Kidney (tissue), 14 donors: ENCODE data around the gene MCFD2. TPM values are rescaled to one million over a fixed set of nuclear protein-coding genes. Genes with fewer than 3 reads are reported as not detected.

ENCODE experiments used
- DNase-seq, 5 donors: peaks; one replicate each; pipeline ENCODE4 v3.0.0-alpha.2; 2013 to 2020
- FAIRE-seq: peaks from 2 replicates; lab custom pipeline; 2012; peaks lifted over from hg19 to GRCh38; lab: Jason Lieb, UNC
- H3K27ac ChIP-seq, 2 donors: one replicate each; pipeline ENCODE4 v1.7.0; 2013; ENCODE audit warnings: low read depth in 2 of 2, low read length in 2 of 2, inconsistent platforms in 1 of 2
- H3K27me3 ChIP-seq: one replicate; pipeline ENCODE4 v1.7.1; 2013; ENCODE audit warnings: low read length, inconsistent platforms; ENCODE audit not compliant: control insufficient read depth, insufficient read depth
- H3K36me3 ChIP-seq, 3 donors: one replicate each; pipeline versions ENCODE4 v1.7.0 to v1.7.1; 2013; ENCODE audit warnings: low read length in 3 of 3, control low read depth in 1 of 3, inconsistent platforms in 1 of 3; ENCODE audit not compliant: insufficient read depth in 3 of 3, control insufficient read depth in 2 of 3
- H3K4me1 ChIP-seq, 3 donors: one replicate each; pipeline versions ENCODE4 v1.7.0 to v1.7.1; 2013; ENCODE audit warnings: low read length in 3 of 3, inconsistent platforms in 1 of 3, low read depth in 1 of 3; ENCODE audit not compliant: control insufficient read depth in 2 of 3, insufficient read depth in 2 of 3
- H3K4me3 ChIP-seq, 3 donors: one replicate each; pipeline versions ENCODE4 v1.7.0 to v1.8.1; 2013; ENCODE audit warnings: low read length in 3 of 3, control low read depth in 1 of 3, inconsistent platforms in 1 of 3
- H3K9ac ChIP-seq, 3 donors: one replicate each; pipeline versions ENCODE4 v1.7.0 to v1.7.1; 2013; ENCODE audit warnings: low read length in 3 of 3, control low read depth in 1 of 3, inconsistent platforms in 1 of 3
- H3K9me3 ChIP-seq, 3 donors: one replicate each; pipeline versions ENCODE4 v1.7.0 to v1.7.1; 2013; ENCODE audit warnings: low read length in 3 of 3, control low read depth in 1 of 3, inconsistent platforms in 1 of 3; ENCODE audit not compliant: control insufficient read depth in 2 of 3, insufficient read depth in 1 of 3
- intact Hi-C: fragments of 100-400 bp; cut with DNase I; formaldehyde crosslinking; loops from one replicate; pipeline ENCODE4 v1.11.1; 2022
- polyA plus RNA-seq: library from polyadenylated mRNA; stranded (reverse); fragments of 350-450 nt; fragmentation: Illumina TruSeq; extraction: RNeasy Lipid Tissue Mini Kit (QIAGEN cat#74804); gene quantifications from one replicate; pipeline ENCODE4 v1.2.3, GENCODE V29; 2014; ENCODE audit warnings: low read depth, low replicate concordance; ENCODE audit not compliant: insufficient read depth
- total RNA-seq: library from RNA; stranded (reverse); fragmentation: NEBNext Ultra II Directional; extraction: Animal tissue kit (Norgen Biotek cat#: 25700); gene quantifications from one replicate; pipeline ENCODE4 v1.2.1, GENCODE V29; 2021
- TF ChIP-seq, protein P1 (sequence below): IDR thresholded peaks from 3 replicates; pipeline ENCODE4 v1.5.1; 2012; ENCODE audit warnings: mild to moderate bottlenecking, moderate library complexity, borderline replicate concordance; ENCODE audit not compliant: insufficient read depth; ENCODE audit errors: extremely low read depth
- donor health status: control.
- donor health status: control.
- donor health status: control.
- donor health status: control.
- donor health status: control.
- donor health status: DM: yes; HTN: yes; CAD: no.
- donor health status: Normal renal cell carcinoma (clear cell type).

The MCFD2 gene
- total and polyA plus RNA-seq, 2 donors from 2014 or later: 42.2 to 86.6 TPM

DNA sequence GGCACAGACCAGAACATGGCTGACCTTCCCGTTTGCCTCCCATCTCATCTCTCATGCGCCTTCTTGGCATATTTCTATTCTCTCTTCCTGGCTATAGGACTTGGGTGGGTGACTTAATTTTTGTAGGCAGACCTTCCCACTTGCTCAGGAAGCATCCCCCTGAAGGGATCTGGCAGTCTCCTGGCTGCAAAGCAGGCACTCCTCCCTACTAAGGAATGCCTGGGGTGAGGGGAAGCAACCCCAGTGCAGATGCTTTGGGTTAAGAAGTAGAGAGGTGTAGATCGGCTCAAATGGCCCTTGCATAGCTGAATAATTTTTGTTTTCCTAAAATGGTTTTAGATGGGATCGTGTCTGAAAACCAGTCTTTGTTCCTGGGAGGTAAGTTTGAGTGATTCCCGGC is 17.6 kb downstream of the MCFD2 start:
- Histone ChIP-seq H3K27me3 (no peaks in the 10 kb centered on the region), H3K27ac (no peak overlapping the region), H3K36me3 (no peaks in the 10 kb centered on the region), H3K4me3 (no peak overlapping the region), H3K9me3 (no peaks in the 10 kb centered on the region), H3K4me1 (no peaks in the 10 kb centered on the region), H3K9ac (no peak overlapping the region)
- TF ChIP-seq, protein P1, sequence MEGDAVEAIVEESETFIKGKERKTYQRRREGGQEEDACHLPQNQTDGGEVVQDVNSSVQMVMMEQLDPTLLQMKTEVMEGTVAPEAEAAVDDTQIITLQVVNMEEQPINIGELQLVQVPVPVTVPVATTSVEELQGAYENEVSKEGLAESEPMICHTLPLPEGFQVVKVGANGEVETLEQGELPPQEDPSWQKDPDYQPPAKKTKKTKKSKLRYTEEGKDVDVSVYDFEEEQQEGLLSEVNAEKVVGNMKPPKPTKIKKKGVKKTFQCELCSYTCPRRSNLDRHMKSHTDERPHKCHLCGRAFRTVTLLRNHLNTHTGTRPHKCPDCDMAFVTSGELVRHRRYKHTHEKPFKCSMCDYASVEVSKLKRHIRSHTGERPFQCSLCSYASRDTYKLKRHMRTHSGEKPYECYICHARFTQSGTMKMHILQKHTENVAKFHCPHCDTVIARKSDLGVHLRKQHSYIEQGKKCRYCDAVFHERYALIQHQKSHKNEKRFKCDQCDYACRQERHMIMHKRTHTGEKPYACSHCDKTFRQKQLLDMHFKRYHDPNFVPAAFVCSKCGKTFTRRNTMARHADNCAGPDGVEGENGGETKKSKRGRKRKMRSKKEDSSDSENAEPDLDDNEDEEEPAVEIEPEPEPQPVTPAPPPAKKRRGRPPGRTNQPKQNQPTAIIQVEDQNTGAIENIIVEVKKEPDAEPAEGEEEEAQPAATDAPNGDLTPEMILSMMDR: no peak
- intact Hi-C loops: loop anchor here (10.0 kb wide), 1 partner anchor 263 kb away; no protein-coding TSS in a partner anchor
- FAIRE-seq (no peak), DNase-seq (no peak)

DNA sequence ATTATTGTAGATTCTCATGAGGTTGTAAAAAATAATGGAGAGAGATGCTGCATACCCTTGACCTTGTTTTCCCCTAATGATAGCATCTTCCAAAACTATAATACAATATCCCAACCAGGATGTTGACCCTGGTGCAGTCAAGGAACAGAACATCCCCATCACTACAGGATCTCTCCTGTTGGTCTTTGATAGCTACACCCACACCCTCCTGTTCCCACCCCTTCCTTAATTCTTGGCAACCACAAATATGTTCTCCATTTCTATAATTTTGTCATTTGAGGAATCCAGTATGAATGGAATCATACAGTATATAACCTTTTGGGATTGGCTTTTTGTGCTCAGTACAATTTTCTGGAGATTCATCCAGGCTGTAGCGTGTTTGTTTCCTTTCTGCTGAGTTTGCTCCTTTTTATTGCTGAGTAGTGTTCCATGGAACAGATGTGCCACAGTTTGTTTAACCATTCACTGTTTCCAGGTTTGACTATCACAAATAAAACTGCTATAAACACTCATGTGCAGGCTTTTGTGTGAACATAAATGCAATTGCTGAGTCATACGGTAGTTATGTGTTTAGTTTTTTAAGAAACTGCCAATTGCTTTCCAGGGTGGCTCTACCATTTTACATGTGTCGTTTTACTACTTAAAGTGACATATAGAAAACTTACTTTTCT is 22.2 kb downstream of the MCFD2 start:
- no peaks in the 10 kb centered on the region for H3K9me3 ChIP-seq
- DNase-seq: no peak
- H3K27ac ChIP-seq: no peak overlapping the region
- TF ChIP-seq, protein P1: no peak
- H3K9ac ChIP-seq: no peak overlapping the region
- H3K4me1 ChIP-seq: no peaks in the 10 kb centered on the region
- no peaks in the 10 kb centered on the region for H3K27me3 ChIP-seq
- H3K36me3 ChIP-seq: no peaks in the 10 kb centered on the region
- no peak overlapping the region for H3K4me3 ChIP-seq
- intact Hi-C loops: loop anchor here (10.0 kb wide), 1 partner anchor 259 kb away; no protein-coding TSS in a partner anchor
- no peak for FAIRE-seq

DNA sequence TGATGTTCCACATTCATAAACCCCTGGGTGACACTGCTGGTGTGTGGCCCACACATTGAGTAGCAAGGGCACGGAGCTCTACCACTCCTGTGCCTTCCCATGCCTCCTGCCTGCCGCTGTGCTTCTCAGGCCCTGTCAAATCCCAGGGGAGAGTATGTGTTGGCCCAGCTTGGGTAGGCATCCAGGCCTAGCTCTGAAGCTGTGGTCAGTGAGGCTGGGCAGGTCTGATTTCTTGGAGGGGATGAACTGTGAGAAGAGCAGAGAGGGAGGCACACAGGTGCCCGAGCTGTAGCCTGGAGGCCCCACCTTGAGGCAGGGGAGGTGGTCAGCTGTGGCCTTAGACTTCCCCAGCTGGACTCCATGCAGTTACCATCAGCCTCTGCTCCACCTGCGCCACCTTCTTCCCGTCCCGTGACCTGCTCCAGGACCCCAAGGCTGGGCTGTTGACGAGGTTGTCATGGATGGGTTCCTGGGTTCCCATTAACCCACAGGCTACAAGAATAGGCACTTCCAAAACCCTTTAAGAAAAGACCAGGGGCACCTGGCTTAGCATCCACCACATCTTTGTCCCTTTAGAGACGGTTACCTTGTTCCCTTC is 23.6 kb downstream of the MCFD2 start:
- H3K4me1 ChIP-seq: no peaks in the 10 kb centered on the region
- no peak overlapping the region for H3K27ac ChIP-seq
- no peak overlapping the region for H3K4me3 ChIP-seq
- no peaks in the 10 kb centered on the region for H3K36me3 ChIP-seq
- FAIRE-seq: no peak
- no peak overlapping the region for H3K9ac ChIP-seq
- no peaks in the 10 kb centered on the region for H3K27me3 ChIP-seq
- no peak for DNase-seq
- no peaks in the 10 kb centered on the region for H3K9me3 ChIP-seq
- TF ChIP-seq, protein P1: no peak
- intact Hi-C loops: loop anchor here (10.0 kb wide), 1 partner anchor 257 kb away; no protein-coding TSS in a partner anchor
